Measurements from ENCODE around the gene GRID2. TPM values are rescaled to one million over a fixed set of nuclear protein-coding genes. Genes with fewer than 3 reads are reported as not detected.

Gene GRID2
- polyA plus RNA-seq (2012; ENCODE audit: insufficient read length, low read depth), result 0.16 TPM

DNA sequence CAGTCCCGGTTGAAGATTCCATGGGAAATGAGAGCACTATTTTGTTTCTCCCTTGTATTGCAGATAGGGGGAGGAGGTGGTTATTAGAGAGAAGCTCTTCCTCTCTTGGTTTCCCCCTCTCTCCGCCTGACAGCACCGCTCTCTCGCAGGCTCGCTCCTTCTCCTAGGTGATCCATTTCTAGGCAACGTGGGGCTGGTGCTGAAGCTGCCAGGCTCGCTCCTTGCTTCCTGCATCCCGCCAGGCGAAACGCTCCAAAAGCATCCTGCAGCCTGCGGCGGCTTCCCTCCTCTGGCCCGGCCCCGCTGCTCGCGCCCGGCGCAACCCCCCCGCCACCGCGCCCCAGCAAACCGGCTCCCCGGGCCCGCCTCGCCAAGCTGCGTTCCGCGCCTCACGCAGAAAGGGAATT, at the start of gene GRID2:
Gene GRID2 (plus strand): TSS at position 346 of the 407 bp plus-strand sequence.
- TF ChIP-seq POLR2AphosphoS5 (IDR thresholded peaks at IDR 0.05; ENCODE audit: low read depth, low read length) (no peak), SIN3A (IDR thresholded peaks at IDR 0.05; ENCODE audit: borderline replicate concordance, insufficient read depth, low read length) (no peak), FOXP2 (optimal IDR thresholded peaks at IDR 0.05; ENCODE audit: borderline replicate concordance, extremely low read depth, extremely low read length, insufficient read depth) (no peak), TAF1 (IDR thresholded peaks at IDR 0.05; ENCODE audit: borderline replicate concordance, insufficient read depth, low read length) (no peak)
- TF ChIP-seq, protein P1, sequence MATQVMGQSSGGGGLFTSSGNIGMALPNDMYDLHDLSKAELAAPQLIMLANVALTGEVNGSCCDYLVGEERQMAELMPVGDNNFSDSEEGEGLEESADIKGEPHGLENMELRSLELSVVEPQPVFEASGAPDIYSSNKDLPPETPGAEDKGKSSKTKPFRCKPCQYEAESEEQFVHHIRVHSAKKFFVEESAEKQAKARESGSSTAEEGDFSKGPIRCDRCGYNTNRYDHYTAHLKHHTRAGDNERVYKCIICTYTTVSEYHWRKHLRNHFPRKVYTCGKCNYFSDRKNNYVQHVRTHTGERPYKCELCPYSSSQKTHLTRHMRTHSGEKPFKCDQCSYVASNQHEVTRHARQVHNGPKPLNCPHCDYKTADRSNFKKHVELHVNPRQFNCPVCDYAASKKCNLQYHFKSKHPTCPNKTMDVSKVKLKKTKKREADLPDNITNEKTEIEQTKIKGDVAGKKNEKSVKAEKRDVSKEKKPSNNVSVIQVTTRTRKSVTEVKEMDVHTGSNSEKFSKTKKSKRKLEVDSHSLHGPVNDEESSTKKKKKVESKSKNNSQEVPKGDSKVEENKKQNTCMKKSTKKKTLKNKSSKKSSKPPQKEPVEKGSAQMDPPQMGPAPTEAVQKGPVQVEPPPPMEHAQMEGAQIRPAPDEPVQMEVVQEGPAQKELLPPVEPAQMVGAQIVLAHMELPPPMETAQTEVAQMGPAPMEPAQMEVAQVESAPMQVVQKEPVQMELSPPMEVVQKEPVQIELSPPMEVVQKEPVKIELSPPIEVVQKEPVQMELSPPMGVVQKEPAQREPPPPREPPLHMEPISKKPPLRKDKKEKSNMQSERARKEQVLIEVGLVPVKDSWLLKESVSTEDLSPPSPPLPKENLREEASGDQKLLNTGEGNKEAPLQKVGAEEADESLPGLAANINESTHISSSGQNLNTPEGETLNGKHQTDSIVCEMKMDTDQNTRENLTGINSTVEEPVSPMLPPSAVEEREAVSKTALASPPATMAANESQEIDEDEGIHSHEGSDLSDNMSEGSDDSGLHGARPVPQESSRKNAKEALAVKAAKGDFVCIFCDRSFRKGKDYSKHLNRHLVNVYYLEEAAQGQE (IDR thresholded peaks at IDR 0.05; ENCODE audit: insufficient read depth in 1 of 2, low read depth in 2 of 2, low read length in 2 of 2), result no peak

DNA sequence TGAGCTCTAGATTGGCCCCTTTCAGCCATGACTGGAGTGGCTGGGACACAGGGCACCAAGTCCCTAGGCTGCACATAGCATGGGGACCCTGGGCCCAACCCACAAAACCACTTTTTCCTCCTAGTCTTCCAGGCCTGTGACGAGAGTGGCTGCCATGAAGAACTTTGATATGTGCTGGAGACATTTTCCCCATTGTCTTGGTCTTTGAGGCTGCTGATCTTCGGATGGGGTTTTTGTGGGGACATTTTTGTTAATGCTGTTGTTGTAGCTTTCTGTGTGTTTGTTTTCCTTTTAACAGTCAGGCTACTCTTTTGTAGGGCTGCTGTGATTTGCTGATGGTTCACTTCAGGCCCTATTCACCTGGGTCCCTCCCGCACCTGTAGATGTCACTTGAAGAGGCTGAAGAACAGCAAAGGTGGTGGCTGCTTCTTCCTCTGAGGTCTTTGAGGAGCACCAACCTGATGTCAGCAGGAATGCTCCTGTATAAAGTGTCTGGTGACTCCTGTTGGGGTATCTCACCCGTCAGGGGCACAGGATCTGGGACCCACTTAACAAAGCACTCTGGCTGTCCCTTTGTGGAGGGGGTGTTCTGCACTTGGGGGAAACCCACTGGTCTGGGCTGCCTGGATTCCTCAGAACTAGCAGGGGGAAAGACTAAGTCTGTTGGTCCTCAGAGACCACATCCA, 49.6 kb upstream of the GRID2 start:
- TF ChIP-seq SIN3A (IDR thresholded peaks at IDR 0.05; ENCODE audit: borderline replicate concordance, insufficient read depth, low read length), result no peak
- no peak for TF ChIP-seq TAF1 (IDR thresholded peaks at IDR 0.05; ENCODE audit: borderline replicate concordance, insufficient read depth, low read length)
- TF ChIP-seq POLR2AphosphoS5 (IDR thresholded peaks at IDR 0.05; ENCODE audit: low read depth, low read length), result no peak
- no peak for TF ChIP-seq FOXP2 (optimal IDR thresholded peaks at IDR 0.05; ENCODE audit: borderline replicate concordance, extremely low read depth, extremely low read length, insufficient read depth)
- TF ChIP-seq, protein P1 (IDR thresholded peaks at IDR 0.05; ENCODE audit: insufficient read depth in 1 of 2, low read depth in 2 of 2, low read length in 2 of 2), result no peak

DNA sequence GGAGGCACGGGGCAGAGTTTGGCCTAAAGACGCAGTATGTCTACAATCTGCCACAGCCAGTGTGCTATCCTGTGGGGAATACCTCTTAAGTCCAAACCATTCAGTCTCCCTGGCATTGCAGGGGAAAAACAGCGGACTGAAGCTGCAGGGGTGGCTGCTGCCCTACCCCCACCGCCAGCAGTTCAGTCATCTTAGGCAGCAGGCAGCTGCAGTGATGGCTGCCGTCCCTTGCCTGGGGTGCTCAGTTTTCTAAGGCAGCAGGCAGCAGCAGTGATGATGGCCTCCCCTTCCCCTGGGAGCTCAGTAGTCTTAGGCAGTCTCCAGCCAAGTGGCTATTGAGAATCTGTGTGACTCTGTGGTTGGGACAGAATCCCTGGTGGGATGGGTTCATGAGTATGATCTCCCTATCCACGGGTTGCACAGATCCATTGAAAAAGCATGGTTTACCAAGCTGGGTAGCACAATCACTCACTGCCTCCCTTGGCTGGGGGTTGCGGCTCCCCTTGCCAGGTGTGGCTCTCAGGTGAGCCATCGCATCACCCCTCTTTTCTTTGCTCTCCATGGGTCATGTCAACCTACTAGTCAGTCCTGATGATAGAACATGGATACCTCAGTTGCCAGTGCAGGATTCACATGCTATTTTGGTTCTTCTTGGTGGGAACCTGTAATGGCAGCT, 48.9 kb upstream of the GRID2 start:
- no peak for TF ChIP-seq SIN3A (IDR thresholded peaks at IDR 0.05; ENCODE audit: borderline replicate concordance, insufficient read depth, low read length)
- TF ChIP-seq FOXP2 (optimal IDR thresholded peaks at IDR 0.05; ENCODE audit: borderline replicate concordance, extremely low read depth, extremely low read length, insufficient read depth), result no peak
- no peak for TF ChIP-seq TAF1 (IDR thresholded peaks at IDR 0.05; ENCODE audit: borderline replicate concordance, insufficient read depth, low read length)
- TF ChIP-seq POLR2AphosphoS5 (IDR thresholded peaks at IDR 0.05; ENCODE audit: low read depth, low read length), result no peak
- TF ChIP-seq, protein P1 (IDR thresholded peaks at IDR 0.05; ENCODE audit: insufficient read depth in 1 of 2, low read depth in 2 of 2, low read length in 2 of 2), result no peak

DNA sequence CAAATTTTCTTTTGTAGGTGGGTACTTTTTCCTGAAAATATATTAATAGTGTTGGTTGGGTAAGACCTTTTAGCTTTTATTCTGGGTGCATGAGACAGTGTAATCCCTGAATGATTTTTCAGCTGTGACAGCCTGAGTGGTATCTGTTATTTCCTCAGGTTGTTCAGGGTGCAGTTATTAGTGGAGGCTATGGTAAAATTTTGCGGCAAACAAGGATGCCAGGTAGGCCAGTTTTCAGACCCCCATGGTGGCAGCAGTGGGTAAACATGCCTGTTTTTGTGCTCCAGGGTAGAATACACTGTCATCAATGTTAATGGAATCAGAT, 47.9 kb upstream of the GRID2 start:
- TF ChIP-seq, protein P1 (IDR thresholded peaks at IDR 0.05; ENCODE audit: insufficient read depth in 1 of 2, low read depth in 2 of 2, low read length in 2 of 2), result no peak
- no peak for TF ChIP-seq FOXP2 (optimal IDR thresholded peaks at IDR 0.05; ENCODE audit: borderline replicate concordance, extremely low read depth, extremely low read length, insufficient read depth)
- TF ChIP-seq POLR2AphosphoS5 (IDR thresholded peaks at IDR 0.05; ENCODE audit: low read depth, low read length), result no peak
- TF ChIP-seq TAF1 (IDR thresholded peaks at IDR 0.05; ENCODE audit: borderline replicate concordance, insufficient read depth, low read length), result no peak
